ENCODE measurements around the gene TMEM19. TPM values are rescaled to one million over a fixed set of nuclear protein-coding genes. Genes with fewer than 3 reads are reported as not detected.

Gene TMEM19
- total and polyA plus RNA-seq, 2 of the 8 experiments (the other 6 are each of a cell fraction or from before 2014, with no cell fraction given) = 12.6 to 19.1 TPM

- H3K4me1 ChIP-seq (replicated peaks in 1 of 4; ENCODE audit: control insufficient read depth in 3 of 4, insufficient read depth in 4 of 4, low read length in 3 of 4) = no peaks in the 10 kb centered on the region
- no peak overlapping the region for H2BK12ac ChIP-seq (ENCODE audit: low read depth, low read length)
- no peaks in the 10 kb centered on the region for H3K79me1 ChIP-seq (ENCODE audit: low read depth, low read length)
- WGBS, 2 experiments (ENCODE audit: extremely low coverage in 1 of 2, insufficient coverage in 1 of 2, insufficient read length in 1 of 2, insufficient replicate concordance in 2 of 2, low coverage in 1 of 2, low lambda C conversion rate in 2 of 2, missing lambda C conversion rate in 1 of 2) = 98% methylated on average over 2 of the region's 2 CpGs; no CpG with 5 or more reads in 1 of the 2 experiments
- H4K91ac ChIP-seq (replicated peaks; ENCODE audit: insufficient read length, low read length) = no peak overlapping the region
- H2BK5ac ChIP-seq (ENCODE audit: low read depth, low read length) = no peak overlapping the region
- no peak overlapping the region for H2BK15ac ChIP-seq (ENCODE audit: low read length)
- H3K36me3 ChIP-seq (ENCODE audit: control insufficient read depth in 2 of 4, insufficient read depth in 4 of 4, low read length in 3 of 4) = peaks cover 0 to 2% (median 0%) of the 10 kb centered on the region in 4 experiments; a peak in 2 of 8 replicates
- no peak overlapping the region for H2AK5ac ChIP-seq (ENCODE audit: low read depth, low read length)
- no peaks in the 10 kb centered on the region for H4K20me1 ChIP-seq (replicated peaks in 1 of 2; ENCODE audit: control insufficient read depth in 1 of 2, insufficient read depth in 2 of 2, low read length in 2 of 2)
- no peak overlapping the region for H3K14ac ChIP-seq (ENCODE audit: insufficient read length)
- ChIA-PET POLR2A (ENCODE audit: partially characterized antibody) (no interaction called here), CTCF (ENCODE audit: partially characterized antibody) (interaction anchor here (0.6 to 1.8 kb wide), 4 partner anchors 27 to 415 kb away, joined by 3 to 5 read pairs (median 4); no protein-coding TSS in a partner anchor)
- no peak for FAIRE-seq
- H2BK20ac ChIP-seq (ENCODE audit: low read length) = no peak overlapping the region
- no peak overlapping the region for H3K4ac ChIP-seq (replicated peaks; ENCODE audit: insufficient read length, low read depth, low read length)
- no peak for TF ChIP-seq HDAC6 (IDR thresholded peaks at IDR 0.05; ENCODE audit: low read depth, low read length)
- no peak for TF ChIP-seq POLR2AphosphoS5 (IDR thresholded peaks at IDR 0.05; ENCODE audit: low read depth, low read length)
- no peak for TF ChIP-seq TEAD4 (IDR thresholded peaks at IDR 0.05; ENCODE audit: low read depth, low read length)
- TF ChIP-seq SIX5 (IDR thresholded peaks at IDR 0.05; ENCODE audit: low read depth, low read length) = no peak
- no peak overlapping the region for H3K4me3 ChIP-seq (ENCODE audit: extremely low read depth in 1 of 4, insufficient read depth in 2 of 4, low read depth in 3 of 4, low read length in 4 of 4)
- no peaks in the 10 kb centered on the region for H3K9me3 ChIP-seq (ENCODE audit: insufficient read depth in 2 of 2, low read depth in 1 of 2, low read length in 1 of 2)
- H4K8ac ChIP-seq (ENCODE audit: extremely low read depth, insufficient read depth, low read length) = no peak overlapping the region
- no peak overlapping the region for H3K18ac ChIP-seq (ENCODE audit: extremely low read depth, low read length)
- H3K27me3 ChIP-seq (replicated peaks in 1 of 4; ENCODE audit: control insufficient read depth in 3 of 4, extremely low read depth in 1 of 4, insufficient read depth in 3 of 4, low read length in 3 of 4) = no peaks in the 10 kb centered on the region
- H3K27ac ChIP-seq (ENCODE audit: low read depth, low read length) = no peak overlapping the region
- no peak overlapping the region for H4K5ac ChIP-seq (ENCODE audit: insufficient read length, low read depth, low read length)
- no peak overlapping the region for H3K9ac ChIP-seq (replicated peaks in 1 of 4; ENCODE audit: extremely low read depth in 1 of 4, low read depth in 3 of 4, low read length in 3 of 4)
- H3K4me2 ChIP-seq (ENCODE audit: insufficient read depth in 1 of 2, low read depth in 2 of 2, low read length in 2 of 2) = no peak overlapping the region
- H2BK120ac ChIP-seq (replicated peaks; ENCODE audit: low read depth, low read length) = no peak overlapping the region
- no peaks in the 10 kb centered on the region for H3K23me2 ChIP-seq (ENCODE audit: low read depth, low read length)
- no peak for DNase-seq (ENCODE audit: low read depth in 1 of 2, low spot score in 2 of 2)
- H3K79me2 ChIP-seq (ENCODE audit: control insufficient read depth in 1 of 2, insufficient read depth in 2 of 2, low read length in 2 of 2) = no peaks in the 10 kb centered on the region
- H3K56ac ChIP-seq (replicated peaks; ENCODE audit: insufficient read length, low read depth, low read length) = no peak overlapping the region
- H2AFZ ChIP-seq (ENCODE audit: low read length) = no peak overlapping the region
- H3K23ac ChIP-seq (ENCODE audit: insufficient read length) = no peak overlapping the region
Measured at GRCh38 chr12:71704920-71705319, 19.0 kb downstream of the TMEM19 start.

Data from H1 (cell line).